SH-SY5Y (cell line): ENCODE measurements around the gene PCDH10.

Source experiments
- GATA2 ChIP-seq: IDR thresholded peaks from 2 replicates; pipeline ENCODE4 v1.6.1; 2011; ENCODE audit warnings: mild to moderate bottlenecking, low read depth, low read length
- GATA3 ChIP-seq: IDR thresholded peaks from 2 replicates; pipeline ENCODE4 v1.6.1; 2011; ENCODE audit warnings: low read depth, mild to moderate bottlenecking, low read length, moderate library complexity

- TF ChIP-seq GATA2 (no peak), GATA3 (no peak)
Observed at GRCh38 chr4:133178956-133179355, 29.9 kb downstream of the PCDH10 start.
